RWPE2 (cell line): Measurements from ENCODE around the gene CACNA1B.

Experiments used
- ATAC-seq: fragments of 200-7000 bp; cut with Tn5 transposase; 3 replicates; pipeline ENCODE4 v1.9.1; 2021; ENCODE audit warnings: low read depth
- DNase-seq: peaks from one replicate; pipeline ENCODE4 v3.0.0-alpha.2; 2020; ENCODE audit warnings: low spot score
- H3K27ac ChIP-seq: fragments of 450-650 bp; 2 replicates; pipeline ENCODE4 v1.5.1; 2017; ENCODE audit warnings: mild to moderate bottlenecking; ENCODE audit not compliant: poor library complexity, severe bottlenecking
- H3K27me3 ChIP-seq: fragments of 250-450 bp; sonication (Bioruptor Pico); 2 replicates; pipeline ENCODE4 v1.5.1; 2021; ENCODE audit warnings: mild to moderate bottlenecking, moderate library complexity; ENCODE audit not compliant: insufficient read depth, poor library complexity, severe bottlenecking
- H3K36me3 ChIP-seq: fragments of 250-450 bp; sonication (Bioruptor Pico); 2 replicates; pipeline ENCODE4 v1.5.1; 2020; ENCODE audit warnings: low read depth, mild to moderate bottlenecking, moderate library complexity
- H3K4me1 ChIP-seq: fragments of 250-450 bp; sonication (Bioruptor Pico); 2 replicates; pipeline ENCODE4 v1.5.1; 2021; ENCODE audit warnings: mild to moderate bottlenecking, moderate library complexity; ENCODE audit not compliant: insufficient read depth, poor library complexity, severe bottlenecking
- H3K4me3 ChIP-seq: fragments of 250-450 bp; sonication (Bioruptor Pico); 2 replicates; pipeline ENCODE4 v1.5.1; 2021; ENCODE audit warnings: mild to moderate bottlenecking, moderate library complexity; ENCODE audit not compliant: severe bottlenecking
- H3K9me3 ChIP-seq: fragments of 250-450 bp; sonication (Bioruptor Pico); 2 replicates; pipeline ENCODE4 v1.5.1; 2021; ENCODE audit warnings: mild to moderate bottlenecking, moderate library complexity; ENCODE audit not compliant: severe bottlenecking
- TF ChIP-seq, protein P1 (sequence below): fragments of 450-650 bp; IDR thresholded peaks from one replicate; pipeline ENCODE4 v1.5.1; 2017; ENCODE audit warnings: mild to moderate bottlenecking, moderate library complexity; ENCODE audit not compliant: poor library complexity, severe bottlenecking

Gene CACNA1B

DNA sequence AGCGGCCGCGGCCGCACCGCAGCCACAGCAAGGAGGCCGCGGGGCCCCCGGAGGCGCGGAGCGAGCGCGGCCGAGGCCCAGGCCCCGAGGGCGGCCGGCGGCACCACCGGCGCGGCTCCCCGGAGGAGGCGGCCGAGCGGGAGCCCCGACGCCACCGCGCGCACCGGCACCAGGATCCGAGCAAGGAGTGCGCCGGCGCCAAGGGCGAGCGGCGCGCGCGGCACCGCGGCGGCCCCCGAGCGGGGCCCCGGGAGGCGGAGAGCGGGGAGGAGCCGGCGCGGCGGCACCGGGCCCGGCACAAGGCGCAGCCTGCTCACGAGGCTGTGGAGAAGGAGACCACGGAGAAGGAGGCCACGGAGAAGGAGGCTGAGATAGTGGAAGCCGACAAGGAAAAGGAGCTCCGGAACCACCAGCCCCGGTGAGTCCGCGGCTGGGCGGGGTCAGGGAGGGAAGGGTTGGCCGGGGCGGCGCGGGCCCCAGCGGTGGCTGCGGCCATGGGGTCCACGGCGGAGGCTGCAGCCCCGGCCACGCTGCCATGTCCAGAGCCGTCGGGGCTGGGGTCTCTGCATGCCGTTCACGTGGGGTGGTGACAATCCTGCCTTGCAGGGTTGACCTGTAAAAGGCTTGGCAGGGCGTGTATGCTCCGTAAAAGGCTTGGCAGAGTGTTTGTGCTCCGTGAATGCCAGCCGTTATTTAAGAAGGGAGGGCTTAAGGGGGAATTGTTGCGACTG is 146.0 kb downstream of the CACNA1B start:
- ATAC-seq (no peak), DNase-seq (no peak)
- Histone ChIP-seq H3K36me3 (no peaks in the 10 kb centered on the region), H3K27ac (no peak overlapping the region), H3K4me1 (no peaks in the 10 kb centered on the region), H3K4me3 (no peak overlapping the region), H3K27me3 (peaks cover 57% of the 10 kb centered on the region), H3K9me3 (no peaks in the 10 kb centered on the region)
- TF ChIP-seq, protein P1, sequence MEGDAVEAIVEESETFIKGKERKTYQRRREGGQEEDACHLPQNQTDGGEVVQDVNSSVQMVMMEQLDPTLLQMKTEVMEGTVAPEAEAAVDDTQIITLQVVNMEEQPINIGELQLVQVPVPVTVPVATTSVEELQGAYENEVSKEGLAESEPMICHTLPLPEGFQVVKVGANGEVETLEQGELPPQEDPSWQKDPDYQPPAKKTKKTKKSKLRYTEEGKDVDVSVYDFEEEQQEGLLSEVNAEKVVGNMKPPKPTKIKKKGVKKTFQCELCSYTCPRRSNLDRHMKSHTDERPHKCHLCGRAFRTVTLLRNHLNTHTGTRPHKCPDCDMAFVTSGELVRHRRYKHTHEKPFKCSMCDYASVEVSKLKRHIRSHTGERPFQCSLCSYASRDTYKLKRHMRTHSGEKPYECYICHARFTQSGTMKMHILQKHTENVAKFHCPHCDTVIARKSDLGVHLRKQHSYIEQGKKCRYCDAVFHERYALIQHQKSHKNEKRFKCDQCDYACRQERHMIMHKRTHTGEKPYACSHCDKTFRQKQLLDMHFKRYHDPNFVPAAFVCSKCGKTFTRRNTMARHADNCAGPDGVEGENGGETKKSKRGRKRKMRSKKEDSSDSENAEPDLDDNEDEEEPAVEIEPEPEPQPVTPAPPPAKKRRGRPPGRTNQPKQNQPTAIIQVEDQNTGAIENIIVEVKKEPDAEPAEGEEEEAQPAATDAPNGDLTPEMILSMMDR, result no peak

DNA sequence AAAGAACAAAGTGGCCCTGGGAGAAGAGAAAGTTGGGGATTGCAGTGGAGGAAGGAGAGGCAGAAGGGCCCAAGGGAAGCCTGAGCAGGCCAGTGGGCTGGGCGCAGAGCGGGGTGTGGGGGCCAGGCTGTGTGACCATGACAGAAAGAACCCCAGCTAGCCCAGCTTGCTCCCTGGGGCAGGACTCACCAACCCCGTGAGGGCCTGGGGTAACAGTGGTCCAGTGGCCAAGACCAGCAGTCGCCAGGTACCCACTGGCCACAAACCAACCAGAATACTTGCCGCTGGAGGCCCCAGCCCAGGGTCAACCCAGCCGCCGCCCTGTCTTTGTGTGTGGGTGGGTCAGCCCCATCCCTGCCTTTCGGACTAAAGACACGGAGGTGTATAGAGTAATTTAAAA is 146.5 kb downstream of the CACNA1B start:
- Histone ChIP-seq H3K36me3 (no peaks in the 10 kb centered on the region), H3K27ac (no peak overlapping the region), H3K27me3 (peaks cover 63% of the 10 kb centered on the region), H3K9me3 (no peaks in the 10 kb centered on the region), H3K4me1 (no peaks in the 10 kb centered on the region), H3K4me3 (no peak overlapping the region)
- ATAC-seq, result no peak
- no peak for DNase-seq
- TF ChIP-seq, protein P1, result no peak

DNA sequence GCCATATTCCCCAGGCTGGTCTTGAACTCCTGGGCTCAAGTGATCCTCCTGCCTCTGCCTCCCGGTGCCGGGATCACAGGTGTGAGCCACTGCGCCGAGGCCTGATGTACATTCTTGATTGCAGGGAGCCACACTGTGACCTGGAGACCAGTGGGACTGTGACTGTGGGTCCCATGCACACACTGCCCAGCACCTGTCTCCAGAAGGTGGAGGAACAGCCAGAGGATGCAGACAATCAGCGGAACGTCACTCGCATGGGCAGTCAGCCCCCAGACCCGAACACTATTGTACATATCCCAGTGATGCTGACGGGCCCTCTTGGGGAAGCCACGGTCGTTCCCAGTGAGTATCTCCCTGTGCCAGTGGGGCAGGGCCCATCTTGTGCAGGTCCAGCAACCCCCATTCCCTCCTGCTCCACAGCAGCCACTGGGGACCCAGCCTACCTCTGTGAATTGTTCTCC is 147.3 kb downstream of the CACNA1B start:
- Histone ChIP-seq H3K27me3 (peaks cover 65% of the 10 kb centered on the region), H3K9me3 (no peaks in the 10 kb centered on the region), H3K4me3 (no peak overlapping the region), H3K36me3 (no peaks in the 10 kb centered on the region), H3K4me1 (no peaks in the 10 kb centered on the region), H3K27ac (no peak overlapping the region)
- no peak for DNase-seq
- no peak for ATAC-seq
- TF ChIP-seq, protein P1, result no peak

DNA sequence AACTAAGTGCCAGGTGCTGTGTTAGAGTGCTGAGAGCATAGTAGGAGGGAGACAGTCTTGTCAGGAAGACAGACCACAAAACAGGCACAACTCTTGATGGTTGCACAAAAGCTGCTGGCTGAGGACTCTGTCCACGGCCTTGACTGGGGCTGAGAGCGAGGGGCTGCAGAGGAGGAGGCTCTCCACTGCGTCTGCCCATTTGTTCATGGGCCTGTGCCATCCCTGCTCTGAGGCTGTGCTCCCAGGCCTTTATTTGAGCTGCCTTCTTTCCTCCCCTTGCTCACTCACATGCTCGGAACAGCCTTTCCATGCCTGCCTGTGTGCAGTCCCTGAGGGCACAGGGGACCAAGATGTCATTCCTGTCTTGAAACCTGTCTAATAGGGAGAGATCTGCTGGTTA is 147.8 kb downstream of the CACNA1B start:
- no peaks in the 10 kb centered on the region for H3K36me3 ChIP-seq
- no peak for DNase-seq
- TF ChIP-seq, protein P1, result no peak
- no peak overlapping the region for H3K27ac ChIP-seq
- peaks cover 67% of the 10 kb centered on the region for H3K27me3 ChIP-seq
- H3K4me3 ChIP-seq, result no peak overlapping the region
- ATAC-seq, result no peak
- H3K4me1 ChIP-seq, result no peaks in the 10 kb centered on the region
- H3K9me3 ChIP-seq, result no peaks in the 10 kb centered on the region

DNA sequence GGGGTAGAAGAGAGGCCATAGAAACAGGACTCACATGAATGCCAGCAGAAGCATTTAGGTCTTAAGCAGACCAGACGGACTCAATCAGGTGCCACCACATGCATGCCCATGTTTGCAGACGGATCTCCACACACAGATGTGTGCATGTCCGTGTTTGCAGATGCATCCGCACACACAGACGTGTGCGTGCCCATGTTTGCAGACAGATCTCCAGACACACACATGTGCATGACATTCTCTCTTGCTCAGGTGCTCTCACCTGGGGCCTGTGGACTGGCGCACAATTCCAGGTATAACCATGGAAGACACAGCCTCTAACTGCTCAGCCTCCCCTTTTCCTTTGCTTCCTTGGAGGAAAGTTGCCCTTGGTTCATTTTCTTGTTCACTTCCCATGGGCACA is 148.3 kb downstream of the CACNA1B start:
- DNase-seq, result no peak
- H3K27me3 ChIP-seq, result peaks cover 72% of the 10 kb centered on the region
- H3K4me1 ChIP-seq, result no peaks in the 10 kb centered on the region
- H3K27ac ChIP-seq, result no peak overlapping the region
- H3K9me3 ChIP-seq, result no peaks in the 10 kb centered on the region
- H3K4me3 ChIP-seq, result no peak overlapping the region
- TF ChIP-seq, protein P1, result no peak
- no peak for ATAC-seq
- H3K36me3 ChIP-seq, result no peaks in the 10 kb centered on the region
